Activated naive CD4-positive, alpha-beta T cell treated with anti-CD3 and anti-CD28 coated beads, Interleukin-2, amount 10 ng/mL, durations not matched to agents 5 hours and 36 hours (primary cell): ENCODE results near the gene PRSS27. TPM values are rescaled to one million over a fixed set of nuclear protein-coding genes. Genes with fewer than 3 reads are reported as not detected.

Experiments used
- total RNA-seq, 2 experiments: library from RNA; stranded (reverse); gene quantifications; one replicate each; pipeline ENCODE4 v1.2.3, GENCODE V29; 2021

PRSS27 gene
- total RNA-seq: 1 to 10 TPM; 1.3 to 1.4 TPM

DNA sequence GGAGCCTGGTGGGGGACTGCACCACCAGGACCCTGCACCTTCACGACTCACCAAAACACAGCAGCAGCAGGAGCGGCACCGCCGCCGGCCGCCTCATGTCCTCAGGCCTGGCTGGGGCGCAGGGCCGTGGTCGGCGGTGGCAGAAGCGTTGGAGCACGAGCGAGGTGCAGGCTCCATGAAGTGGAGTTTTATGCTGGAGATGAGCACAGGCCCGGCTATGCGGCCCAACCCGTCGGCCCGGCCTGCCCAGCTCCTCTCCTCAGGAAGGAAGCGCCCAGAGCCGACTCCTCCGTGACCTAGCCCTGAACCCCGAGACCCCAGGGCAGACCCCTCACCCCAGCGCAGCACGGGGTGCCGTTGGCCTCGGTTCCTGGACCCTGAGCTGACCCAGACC is at the start of gene PRSS27:
Gene PRSS27, minus strand, starts transcription at position 161 of the 394 bp plus-strand sequence. Its CDS starts 64 bp downstream, at position 97.

DNA sequence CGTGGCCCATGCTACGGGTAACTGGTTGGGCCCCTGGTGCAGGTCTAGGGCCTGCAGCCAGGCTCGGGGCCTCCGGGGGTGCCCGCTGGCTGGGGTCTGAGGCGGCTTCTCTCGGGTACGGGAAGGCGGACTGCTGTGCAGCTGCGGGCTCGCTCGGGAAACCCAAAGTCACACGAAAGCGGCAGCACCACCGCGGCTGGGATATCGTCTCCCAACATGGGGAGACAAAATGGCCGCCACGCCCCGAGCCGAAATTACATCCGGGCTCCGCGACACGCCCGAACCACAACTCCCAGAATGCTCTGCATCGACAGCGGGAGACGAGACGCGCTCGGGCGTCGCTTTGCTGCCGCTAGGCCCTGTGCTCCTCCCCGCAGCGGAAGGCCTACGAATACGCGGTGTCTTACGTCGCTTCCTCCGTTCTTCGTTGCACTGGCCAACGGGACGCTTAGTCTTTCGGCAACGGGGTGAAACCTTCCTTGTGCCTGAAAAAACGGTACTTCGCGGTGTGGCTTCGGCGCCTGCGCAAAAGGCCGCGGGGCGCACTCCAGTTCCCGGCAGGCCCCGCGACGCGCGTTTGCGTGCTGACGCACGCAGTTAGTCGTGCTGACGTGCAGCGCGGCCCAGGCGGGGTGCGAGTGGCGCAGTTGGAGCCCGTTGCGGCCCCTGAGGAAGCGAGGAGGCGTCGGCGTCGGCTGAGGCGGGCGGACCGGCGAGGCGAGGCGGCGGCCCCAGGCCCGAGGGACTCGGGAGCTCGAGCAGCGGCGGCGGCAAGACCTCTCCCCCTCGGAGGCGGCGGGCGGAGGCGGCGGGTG is 32.2 kb upstream of the PRSS27 start, which contains the start of gene SRRM2:
Gene SRRM2, plus strand, starts transcription at position 604 of the 815 bp plus-strand sequence. CDS start 3,727 bp downstream, outside the sequence.

GRCh38 chr16:2682209-2683021 is 37.6 kb downstream of the PRSS27 start, which contains the start of gene KCTD5:
Gene KCTD5, plus strand, starts transcription at chr16:2682523. Its CDS starts 26 bp downstream, at chr16:2682549.

Other genes with a start within 250 kb of the PRSS27 start
- gene NTN3, start 248.9 kb downstream of the PRSS27 start, total RNA-seq: not detected
- gene TBC1D24, start 245.1 kb downstream of the PRSS27 start, total RNA-seq: 10 to 100 TPM; 10.2 to 10.3 TPM
- gene ATP6V0C, start 206.3 kb downstream of the PRSS27 start, total RNA-seq: 10 to 100 TPM; 95.0 to 99.8 TPM
- gene AMDHD2, start 199.9 kb downstream of the PRSS27 start, total RNA-seq: 10 to 100 TPM; 58.0 to 62.9 TPM
- under 1 TPM; 0.25 to 0.51 TPM for gene CEMP1, start 188.8 kb downstream of the PRSS27 start, total RNA-seq
- gene PDPK1, start 182.2 kb downstream of the PRSS27 start, total RNA-seq: 10 to 100 TPM; 39.0 to 46.0 TPM
- gene KCTD5, start 37.7 kb downstream of the PRSS27 start, total RNA-seq: 10 to 100 TPM; 28.5 to 30.3 TPM
- gene SRRM2, start 32.4 kb upstream of the PRSS27 start, total RNA-seq: 100 to 1,000 TPM; 565 to 586 TPM
- gene ELOB, start 57.1 kb upstream of the PRSS27 start, total RNA-seq: 100 to 1,000 TPM; 113 to 116 TPM
- gene PRSS33, start 67.3 kb upstream of the PRSS27 start, total RNA-seq: not detected
- gene PRSS41, start 78.2 kb upstream of the PRSS27 start, total RNA-seq: not detected
- 1 to 10 TPM; 1.7 to 1.8 TPM for gene PRSS21, start 97.0 kb upstream of the PRSS27 start, total RNA-seq
- gene ZG16B, start 110.1 kb upstream of the PRSS27 start, total RNA-seq: 1 to 10 TPM; 1.4 to 1.6 TPM
- gene PRSS22, start 137.9 kb upstream of the PRSS27 start, total RNA-seq: not detected
- gene FLYWCH2, start 163.0 kb upstream of the PRSS27 start, total RNA-seq: 10 to 100 TPM; 21.2 to 22.4 TPM
- gene FLYWCH1, start 191.7 kb upstream of the PRSS27 start, total RNA-seq: 10 to 100 TPM; 50.6 to 52.3 TPM
- not detected for gene KREMEN2, start 244.1 kb upstream of the PRSS27 start, total RNA-seq
- gene PAQR4, start 249.1 kb upstream of the PRSS27 start, total RNA-seq: 10 to 100 TPM; 36.0 to 37.0 TPM